Colonic mucosa (tissue), 4 donors: ENCODE measurements around the gene NUP188. TPM values are rescaled to one million over a fixed set of nuclear protein-coding genes. Genes with fewer than 3 reads are reported as not detected.

Source experiments
- DNase-seq: peaks from one replicate; pipeline ENCODE4 v3.0.0-alpha.2; 2020
- H3K27ac ChIP-seq: fragments of 200-600 bp; one replicate; pipeline ENCODE4 v1.8.0; 2021
- H3K27me3 ChIP-seq: fragments of 200-600 bp; one replicate; pipeline ENCODE4 v1.8.0; 2021
- H3K36me3 ChIP-seq: fragments of 200-600 bp; one replicate; pipeline ENCODE4 v1.8.0; 2021
- H3K4me1 ChIP-seq: fragments of 200-600 bp; one replicate; pipeline ENCODE4 v1.8.0; 2021; ENCODE audit warnings: mild to moderate bottlenecking
- H3K4me3 ChIP-seq: fragments of 200-600 bp; one replicate; pipeline ENCODE4 v1.8.0; 2021
- H3K9ac ChIP-seq, 2 donors: one replicate each; pipeline ENCODE4 v1.7.0; 2013; ENCODE audit warnings: control low read depth in 2 of 2, low read depth in 2 of 2, low read length in 2 of 2
- H3K9me3 ChIP-seq: fragments of 200-600 bp; one replicate; pipeline ENCODE4 v1.8.0; 2021
- CTCF ChIP-seq: fragments of 200-600 bp; IDR thresholded peaks from one replicate; pipeline ENCODE4 v1.8.0; 2022; ENCODE audit warnings: antibody characterized with exemption, mild to moderate bottlenecking
- intact Hi-C: fragments of 100-400 bp; cut with DNase I; formaldehyde crosslinking; loops from one replicate; pipeline ENCODE4 v1.14.1; 2022
- total RNA-seq, 2 donors: library from RNA; stranded (reverse); fragmentation: NEBNext Ultra II Directional in 1 of 2; extraction: Animal tissue kit (Norgen Biotek cat#: 25700) in 1 of 2; gene quantifications; one replicate each; pipeline ENCODE4 v1.2.1, GENCODE V29; 2021
- donor health status: healthy.
- donor health status: DM: no; HTN: no; CAD: no.
- donor health status: DM: no; HTN: no; CAD: no.

NUP188 gene
- total RNA-seq, 2 donors from 2014 or later = 26.8 to 43.9 TPM

- no peak for DNase-seq
- Histone ChIP-seq H3K36me3 (no peaks in the 10 kb centered on the region), H3K9ac (peak overlapping the region; percentile 12 to 55), H3K4me3 (peak overlapping the region; percentile 47), H3K27me3 (no peaks in the 10 kb centered on the region), H3K27ac (peak overlapping the region; percentile 53), H3K9me3 (no peaks in the 10 kb centered on the region), H3K4me1 (no peaks in the 10 kb centered on the region)
- no peak for TF ChIP-seq CTCF
- intact Hi-C loops = no loop called here
These were observed 25.4 kb upstream of the NUP188 start for GRCh38 chr9:128921881-128922763.

GRCh38 chr9:128923493-128923883 is 24.0 kb upstream of the NUP188 start:
- intact Hi-C loops = no loop called here
- H3K27ac ChIP-seq = no peak overlapping the region
- H3K9me3 ChIP-seq = no peaks in the 10 kb centered on the region
- no peaks in the 10 kb centered on the region for H3K4me1 ChIP-seq
- no peak overlapping the region for H3K4me3 ChIP-seq
- DNase-seq = no peak
- H3K27me3 ChIP-seq = no peaks in the 10 kb centered on the region
- no peak for TF ChIP-seq CTCF
- H3K36me3 ChIP-seq = no peaks in the 10 kb centered on the region
- H3K9ac ChIP-seq = no peak overlapping the region

GRCh38 chr9:128927731-128928411 is 19.6 kb upstream of the NUP188 start:
- DNase-seq = peak; percentile 53
- no peak overlapping the region for H3K9ac ChIP-seq
- no peaks in the 10 kb centered on the region for H3K4me1 ChIP-seq
- H3K27ac ChIP-seq = no peak overlapping the region
- intact Hi-C loops = loop anchor here (2.0 kb wide), 1 partner anchor 65 kb away; no protein-coding TSS in a partner anchor
- H3K36me3 ChIP-seq = no peaks in the 10 kb centered on the region
- no peak overlapping the region for H3K4me3 ChIP-seq
- no peaks in the 10 kb centered on the region for H3K9me3 ChIP-seq
- no peaks in the 10 kb centered on the region for H3K27me3 ChIP-seq
- TF ChIP-seq CTCF = peak; percentile 82

GRCh38 chr9:128928624-128929023 is 18.9 kb upstream of the NUP188 start:
- intact Hi-C loops = loop anchor here (2.0 kb wide), 1 partner anchor 66 kb away; no protein-coding TSS in a partner anchor
- no peaks in the 10 kb centered on the region for H3K9me3 ChIP-seq

More at GRCh38 chr9:128928624-128929023, 18.9 kb upstream of the NUP188 start:
- Histone ChIP-seq H3K36me3 (no peaks in the 10 kb centered on the region), H3K4me3 (no peak overlapping the region), H3K27me3 (no peaks in the 10 kb centered on the region), H3K9ac (no peak overlapping the region), H3K4me1 (no peaks in the 10 kb centered on the region), H3K27ac (no peak overlapping the region)
- no peak for TF ChIP-seq CTCF
- no peak for DNase-seq
